GM18951 (cell line): ENCODE data around the gene DIP2C.

ENCODE experiments used
- POLR2A ChIP-seq: IDR thresholded peaks from 4 replicates; pipeline ENCODE4 v1.6.1; 2011; ENCODE audit warnings: mild to moderate bottlenecking; ENCODE audit not compliant: insufficient read length, insufficient read depth; ENCODE audit errors: extremely low read depth
- in situ Hi-C: fragments of 300-500 bp; cut with MboI; formaldehyde crosslinking; loops from one replicate; pipeline ENCODE4 v1.12.0; 2022; ENCODE audit warnings: low sequenced_read_pairs, mixed read lengths, inconsistent platforms; ENCODE audit not compliant: unreplicated experiment

The DIP2C gene

DNA sequence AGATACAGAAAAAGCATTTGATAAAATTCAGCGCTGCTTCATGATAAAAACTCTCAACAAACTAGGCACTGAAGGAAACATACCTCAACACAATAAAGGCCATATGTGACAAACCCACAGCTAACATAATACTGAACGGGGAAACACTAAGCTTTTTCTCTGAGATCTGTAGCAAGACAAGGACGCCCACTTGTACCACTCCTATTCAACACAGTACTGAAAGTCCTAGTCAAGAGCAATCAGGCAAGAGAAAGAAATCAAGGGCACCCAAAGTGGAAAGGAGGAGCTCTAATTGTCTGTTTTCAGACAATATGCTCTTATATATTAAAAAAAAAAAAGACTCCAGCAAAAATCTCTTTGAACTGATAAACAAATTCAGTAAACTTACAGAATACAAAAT lies 13.3 kb downstream of the DIP2C start:
- TF ChIP-seq POLR2A: no peak
- in situ Hi-C loops: no loop called here

DNA sequence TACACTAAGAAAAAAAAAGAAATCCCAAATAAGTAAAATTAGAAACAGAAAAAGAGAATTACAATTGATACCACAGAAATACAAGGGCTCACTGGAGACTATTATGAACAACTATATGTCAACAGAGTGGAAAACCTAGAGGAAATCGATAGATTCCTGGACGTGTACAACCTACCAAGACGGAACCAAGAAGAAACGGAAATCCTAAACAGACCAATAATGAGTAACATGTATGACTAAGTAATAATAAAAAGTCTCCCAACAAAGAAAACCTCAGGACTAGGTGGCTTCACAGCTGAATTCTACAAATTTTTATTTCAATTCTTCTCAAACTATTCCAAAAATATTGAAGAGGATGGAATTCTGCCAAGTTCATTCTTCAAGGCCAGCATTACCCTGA lies 13.9 kb downstream of the DIP2C start:
- in situ Hi-C loops: no loop called here
- no peak for TF ChIP-seq POLR2A

DNA sequence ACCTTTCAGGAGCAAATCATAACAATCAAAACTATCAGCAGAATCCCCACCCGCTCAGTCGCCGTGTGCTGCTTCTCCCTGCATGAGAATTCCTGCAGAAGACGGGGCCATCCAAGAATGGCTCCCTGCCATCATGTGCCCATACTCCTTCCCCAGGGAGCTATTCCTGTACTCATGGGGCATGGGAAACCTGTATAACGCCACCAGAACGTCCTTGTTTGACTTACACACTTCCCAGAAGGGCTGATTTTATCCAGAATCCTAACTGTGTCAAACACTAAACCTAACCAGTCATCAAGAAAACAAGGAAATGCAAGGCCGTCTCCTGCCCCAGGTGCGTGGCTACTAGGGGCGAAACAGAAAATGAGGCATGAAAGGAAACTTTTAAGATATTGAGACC lies 16.0 kb downstream of the DIP2C start:
- in situ Hi-C loops: no loop called here
- TF ChIP-seq POLR2A: no peak

DNA sequence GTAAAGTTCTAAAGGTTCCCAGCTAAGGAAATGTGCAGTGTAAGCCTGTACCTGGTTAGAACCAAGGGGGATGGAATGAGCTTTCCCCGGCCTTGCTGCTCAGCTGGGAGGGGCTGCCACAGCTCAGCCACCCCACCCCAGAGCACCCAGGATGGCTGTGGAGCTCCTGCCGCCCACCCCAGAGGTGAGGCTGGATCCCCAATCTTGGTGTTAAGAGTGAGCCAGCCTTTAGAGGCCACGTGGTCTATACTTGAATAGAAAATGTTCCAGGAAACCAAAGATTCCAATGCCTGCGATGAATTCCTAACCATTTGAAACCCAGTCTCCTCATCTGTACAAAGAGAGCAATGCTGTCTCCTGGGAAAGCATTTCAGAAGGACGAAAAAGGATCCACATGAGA lies 16.5 kb downstream of the DIP2C start:
- no peak for TF ChIP-seq POLR2A
- in situ Hi-C loops: no loop called here

DNA sequence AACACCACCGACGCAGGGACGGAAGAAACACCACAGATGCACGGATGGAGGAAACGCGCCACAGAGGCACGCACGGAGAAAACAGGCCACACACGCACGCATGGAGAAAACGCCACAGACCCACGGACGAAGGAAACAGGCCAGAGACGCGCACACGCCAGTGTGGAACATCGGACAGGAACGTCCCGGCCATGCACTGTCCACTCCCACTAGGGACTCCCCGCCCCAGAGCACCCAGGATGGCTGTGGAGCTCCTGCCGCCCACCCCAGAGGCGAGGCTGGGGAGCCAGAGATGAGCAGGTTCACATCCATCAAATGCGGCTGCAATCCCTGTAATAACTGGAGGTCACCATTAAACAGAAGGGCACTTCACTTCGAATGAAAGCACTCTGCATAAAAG lies 17.3 kb downstream of the DIP2C start:
- in situ Hi-C loops: no loop called here
- no peak for TF ChIP-seq POLR2A

DNA sequence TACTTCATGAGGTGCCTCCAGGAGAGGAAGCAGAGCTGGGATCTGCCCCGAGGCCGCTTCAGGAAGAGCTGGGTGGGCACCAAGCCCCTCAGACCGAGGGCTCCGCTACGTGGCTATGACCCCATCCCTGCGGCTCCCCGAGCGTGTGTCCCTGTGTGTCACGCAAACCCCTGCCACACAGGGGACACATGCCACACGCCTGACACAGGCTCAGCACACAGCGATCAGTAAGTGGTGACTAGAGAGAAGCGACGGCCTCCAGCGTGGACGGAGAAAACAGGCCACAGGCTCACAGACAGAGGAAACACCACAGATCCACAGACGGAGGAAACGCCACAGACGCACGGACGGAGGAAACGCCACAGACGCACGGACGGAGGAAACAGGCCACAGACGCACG lies 18.5 kb downstream of the DIP2C start:
- in situ Hi-C loops: no loop called here
- TF ChIP-seq POLR2A: no peak

DNA sequence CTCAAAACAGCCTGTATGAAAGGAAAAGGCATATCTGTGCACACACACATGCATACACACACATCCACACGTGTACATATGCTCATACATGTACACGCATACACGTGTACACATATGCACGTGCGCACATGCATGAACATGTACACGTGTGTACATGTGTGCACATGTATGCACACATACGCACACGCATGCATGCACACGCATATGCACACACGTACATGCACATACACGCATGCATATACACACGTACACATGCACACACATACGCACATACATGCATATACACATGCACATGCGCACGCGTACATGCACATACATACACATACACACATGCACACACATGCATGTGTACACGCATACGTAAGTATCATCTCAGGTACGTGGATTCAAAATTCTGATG lies 19.4 kb downstream of the DIP2C start:
- in situ Hi-C loops: no loop called here
- no peak for TF ChIP-seq POLR2A

DNA sequence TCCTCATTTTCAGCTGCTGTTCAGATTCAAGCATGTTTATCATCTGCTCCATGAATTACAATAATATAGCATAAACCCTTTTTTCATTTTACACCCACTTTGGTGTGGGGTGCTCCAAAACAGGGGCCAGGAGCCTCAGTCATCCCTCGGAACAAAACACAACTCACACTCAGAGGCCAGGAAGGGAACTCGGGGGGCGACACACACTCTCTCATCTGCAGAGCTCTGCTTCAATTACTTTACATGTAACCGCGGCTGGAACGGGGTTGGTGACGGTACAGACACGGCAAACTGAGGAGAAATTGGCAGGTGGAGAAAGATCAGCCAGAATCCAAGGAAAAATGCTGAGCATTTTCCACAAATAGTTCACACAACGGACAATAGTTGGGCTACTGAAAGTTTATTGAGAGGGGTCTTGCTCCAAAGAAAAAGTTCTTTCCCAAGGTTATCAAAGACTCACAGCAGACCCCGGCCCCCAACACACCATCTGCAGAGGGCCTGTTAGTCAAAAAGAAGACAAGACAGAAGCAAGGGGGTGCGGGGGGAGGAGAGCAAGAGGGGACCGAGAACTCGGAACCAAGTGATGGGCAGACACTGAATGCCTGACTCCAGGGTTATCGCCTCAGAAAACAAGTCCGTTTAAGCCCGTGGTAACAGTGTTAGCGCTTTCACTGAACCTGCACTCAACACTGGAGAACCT lies 20.5 kb downstream of the DIP2C start:
- no peak for TF ChIP-seq POLR2A
- in situ Hi-C loops: no loop called here

DNA sequence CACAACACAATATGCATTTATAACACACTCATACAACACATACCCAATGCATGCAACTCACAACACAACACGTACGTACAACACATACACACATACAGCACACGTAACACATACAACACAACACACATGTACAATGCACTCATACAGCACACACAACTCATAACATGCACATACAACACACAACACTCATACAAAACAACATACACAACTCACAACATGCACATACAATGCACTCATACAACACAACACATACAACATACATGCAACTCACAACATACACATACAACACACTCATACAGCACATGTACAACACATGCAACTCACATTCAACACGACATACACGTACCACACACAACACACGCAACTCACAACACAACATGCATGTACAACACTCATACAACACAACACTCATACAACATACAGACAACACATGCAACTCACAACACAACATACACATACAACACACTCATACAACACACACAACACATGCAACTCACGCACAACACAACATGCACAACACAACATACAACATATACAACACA lies 21.8 kb downstream of the DIP2C start:
- in situ Hi-C loops: no loop called here
- TF ChIP-seq POLR2A: no peak

DNA sequence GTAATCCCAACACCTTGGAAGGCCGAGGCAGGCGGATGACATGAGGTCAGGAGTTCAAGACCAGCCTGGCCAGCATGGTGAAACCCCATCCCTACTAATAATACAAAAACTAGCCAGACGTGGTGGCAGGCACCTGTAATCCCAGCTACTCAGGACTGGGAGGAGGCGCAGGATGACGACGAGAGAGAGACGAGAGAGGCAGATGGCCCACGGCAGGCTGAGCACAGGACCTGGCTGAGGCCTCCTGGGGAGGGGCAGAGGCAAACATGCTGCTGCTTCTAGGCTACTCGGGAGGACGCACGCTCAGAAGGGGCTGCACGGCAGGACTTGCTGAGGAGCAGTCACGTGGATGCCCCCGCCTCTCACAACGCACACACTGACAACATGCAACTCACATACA lies 22.4 kb downstream of the DIP2C start:
- no peak for TF ChIP-seq POLR2A
- in situ Hi-C loops: no loop called here

DNA sequence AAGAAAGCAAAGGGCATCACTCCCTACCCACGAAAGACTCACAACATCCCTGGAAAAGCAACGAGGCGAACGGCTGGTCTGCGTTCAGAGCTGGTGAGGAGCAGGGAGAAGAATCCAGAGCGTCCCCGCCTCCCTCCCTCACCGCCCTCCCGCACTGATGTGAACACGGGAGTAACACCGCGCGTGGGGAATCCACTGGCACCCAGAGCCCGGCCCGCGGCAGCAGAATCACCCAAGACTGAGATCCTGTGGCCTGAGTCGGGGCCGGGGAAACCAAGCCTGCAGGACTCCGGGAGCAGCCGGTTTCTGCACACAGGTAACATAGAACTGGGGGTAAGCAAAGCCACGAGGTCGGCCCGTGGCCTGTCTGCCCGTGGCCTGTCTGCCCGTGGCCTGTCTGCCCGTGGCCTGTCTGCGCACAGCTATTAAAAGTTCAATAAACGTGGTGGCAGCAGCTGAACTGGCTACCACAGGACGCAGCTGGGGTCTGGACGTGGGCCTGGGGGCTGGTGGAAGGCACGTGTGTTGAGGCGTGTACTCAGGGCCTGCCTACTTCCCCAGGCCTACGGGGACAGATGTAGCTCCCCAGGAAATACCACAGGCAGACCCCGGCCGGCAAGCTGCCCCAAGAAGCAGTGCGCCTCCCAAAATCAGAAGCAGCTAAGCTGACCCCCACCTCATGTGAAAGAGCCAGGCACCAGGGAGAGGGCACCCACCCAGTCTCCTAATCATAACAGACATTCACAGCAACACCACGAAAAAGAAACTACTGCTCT lies 23.0 kb downstream of the DIP2C start:
- in situ Hi-C loops: no loop called here
- no peak for TF ChIP-seq POLR2A

DNA sequence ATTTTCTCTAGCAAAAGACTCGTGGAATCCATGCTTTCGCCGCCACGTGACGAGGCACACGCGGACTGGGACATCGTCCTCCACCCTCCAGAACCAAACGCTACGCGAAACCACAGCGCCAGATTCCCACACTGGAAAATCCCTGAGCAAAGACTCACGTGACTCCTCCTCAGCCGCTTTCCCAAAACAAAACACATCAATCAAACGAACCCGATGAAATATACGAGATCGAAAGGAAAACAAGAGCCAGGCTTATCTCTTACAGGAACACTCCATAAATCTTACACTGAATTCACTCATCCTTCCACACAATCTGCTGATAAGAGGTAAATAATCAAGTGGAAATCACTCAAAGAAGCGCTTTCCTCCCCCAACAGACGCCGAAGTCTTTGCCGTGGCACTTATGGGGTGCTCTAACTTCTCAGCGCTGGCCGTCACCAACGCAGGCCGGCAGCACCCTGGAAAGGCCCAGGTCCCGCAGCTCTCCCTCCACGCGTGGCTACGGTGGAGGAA lies 23.8 kb downstream of the DIP2C start:
- in situ Hi-C loops: no loop called here

DNA sequence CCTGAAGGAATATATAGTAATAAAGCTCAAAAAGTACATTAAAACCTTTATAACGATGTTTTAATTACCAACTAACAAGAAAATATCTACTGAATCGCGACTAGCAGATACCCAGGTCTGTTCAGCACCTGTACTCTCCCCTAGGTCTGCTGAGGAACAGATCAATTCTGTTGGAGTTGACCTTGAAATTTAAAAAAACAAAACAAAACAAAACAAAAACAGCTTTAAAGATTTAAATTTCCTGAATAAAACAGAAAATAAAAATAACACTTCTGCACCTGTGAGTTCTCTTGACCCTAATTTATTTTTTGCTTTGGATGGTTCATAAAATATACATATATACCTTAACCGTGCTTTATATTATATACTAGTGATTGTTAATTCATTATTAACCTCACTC lies 24.6 kb downstream of the DIP2C start:
- TF ChIP-seq POLR2A: no peak
- in situ Hi-C loops: no loop called here

More for the DNA sequence above, 23.8 kb downstream of the DIP2C start:
- no peak for TF ChIP-seq POLR2A

DNA sequence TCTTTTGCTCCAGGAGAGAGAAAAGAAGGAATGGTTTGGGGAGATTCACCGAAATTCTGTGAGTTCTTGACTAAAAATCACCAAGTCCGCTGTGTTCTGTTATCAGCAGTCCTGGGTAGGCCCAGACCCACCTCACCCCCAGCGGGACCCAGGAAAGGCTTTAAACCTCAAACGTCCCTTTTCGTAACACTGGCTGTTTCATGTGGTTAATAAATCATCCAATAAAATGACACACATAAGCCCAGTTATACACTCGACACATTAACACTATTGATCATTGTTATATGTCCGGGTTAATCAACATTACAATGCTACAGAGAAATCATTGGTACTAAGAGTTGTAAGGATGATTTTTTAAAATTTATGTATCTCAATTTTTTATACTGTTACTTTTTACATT lies 25.2 kb downstream of the DIP2C start:
- TF ChIP-seq POLR2A: no peak
- in situ Hi-C loops: no loop called here
